Measurements from ENCODE around the gene S1PR3. TPM values are rescaled to one million over a fixed set of nuclear protein-coding genes. Genes with fewer than 3 reads are reported as not detected.

Gene S1PR3
- total and polyA plus RNA-seq, 5 donors from 2014 or later, result 0.08 TPM; not detected in 4

- Histone ChIP-seq H3K27me3 (ENCODE audit: control insufficient read depth, insufficient read depth, low read length) (peaks cover 2% of the 10 kb centered on the region), H3K27ac (ENCODE audit: insufficient read depth, low read length, poor library complexity, severe bottlenecking) (no peak overlapping the region), H3K36me3 (ENCODE audit: control insufficient read depth, insufficient read depth, low read length) (no peaks in the 10 kb centered on the region), H3K4me1 (ENCODE audit: control insufficient read depth, insufficient read depth, low read length, poor library complexity, severe bottlenecking) (no peaks in the 10 kb centered on the region), H3K9me3 (ENCODE audit: control insufficient read depth in 2 of 2, low read length in 2 of 2) (no peaks in the 10 kb centered on the region), H3K4me3 (ENCODE audit: low read depth, low read length) (no peak overlapping the region)
- no peak for DNase-seq
- Mint-ChIP-seq H3K4me1 (no peaks in the 10 kb centered on the region), H3K9me3 (peaks cover 0 to 1% (median 0%) of the 10 kb centered on the region in 7 donors), H3K27me3 (peaks cover 19% of the 10 kb centered on the region), H3K4me3 (no peak overlapping the region), H3K36me3 (no peaks in the 10 kb centered on the region), H3K27ac (no peak overlapping the region)
- no peak for ATAC-seq (ENCODE audit: low read depth in 2 of 2)
Measured at GRCh38 chr9:88959727-88960469, 31.4 kb upstream of the S1PR3 start.

DNA sequence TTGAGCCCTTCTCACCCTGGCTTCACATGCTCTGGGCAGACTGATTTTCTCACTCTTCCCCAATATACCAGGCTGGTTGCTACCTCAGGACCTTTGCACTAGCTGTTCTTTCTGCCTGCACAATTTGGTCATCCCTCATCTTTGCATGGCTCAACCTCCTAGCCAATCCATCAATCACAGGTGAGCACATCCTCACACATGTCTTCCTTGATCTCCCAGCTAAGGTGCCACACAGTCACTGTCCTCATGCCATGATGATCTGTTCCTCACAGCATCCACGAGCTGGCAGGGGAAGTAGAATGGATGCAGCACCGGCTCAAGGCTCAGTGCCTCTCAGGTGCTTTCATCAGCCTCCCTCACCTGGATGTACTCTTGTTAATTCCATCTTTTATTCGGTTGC, 30.6 kb upstream of the S1PR3 start:
- no peak overlapping the region for H3K4me3 Mint-ChIP-seq
- no peaks in the 10 kb centered on the region for H3K36me3 Mint-ChIP-seq
- no peaks in the 10 kb centered on the region for H3K4me1 Mint-ChIP-seq
- H3K36me3 ChIP-seq (ENCODE audit: control insufficient read depth, insufficient read depth, low read length), result no peaks in the 10 kb centered on the region
- no peak overlapping the region for H3K27ac ChIP-seq (ENCODE audit: insufficient read depth, low read length, poor library complexity, severe bottlenecking)
- peaks cover 0 to 1% (median 0%) of the 10 kb centered on the region in 7 donors for H3K9me3 Mint-ChIP-seq
- no peak overlapping the region for H3K27ac Mint-ChIP-seq
- H3K27me3 Mint-ChIP-seq, result peaks cover 14% of the 10 kb centered on the region
- H3K27me3 ChIP-seq (ENCODE audit: control insufficient read depth, insufficient read depth, low read length), result peaks cover 2% of the 10 kb centered on the region
- H3K4me3 ChIP-seq (ENCODE audit: low read depth, low read length), result no peak overlapping the region
- no peaks in the 10 kb centered on the region for H3K9me3 ChIP-seq (ENCODE audit: control insufficient read depth in 2 of 2, low read length in 2 of 2)
- no peak for ATAC-seq (ENCODE audit: low read depth in 2 of 2)
- no peaks in the 10 kb centered on the region for H3K4me1 ChIP-seq (ENCODE audit: control insufficient read depth, insufficient read depth, low read length, poor library complexity, severe bottlenecking)
- no peak for DNase-seq

GRCh38 chr9:88965473-88965872, 25.8 kb upstream of the S1PR3 start:
- Histone ChIP-seq H3K4me1 (ENCODE audit: control insufficient read depth, insufficient read depth, low read length, poor library complexity, severe bottlenecking) (no peaks in the 10 kb centered on the region), H3K36me3 (ENCODE audit: control insufficient read depth, insufficient read depth, low read length) (no peaks in the 10 kb centered on the region), H3K27ac (ENCODE audit: insufficient read depth, low read length, poor library complexity, severe bottlenecking) (no peak overlapping the region), H3K9me3 (ENCODE audit: control insufficient read depth in 2 of 2, low read length in 2 of 2) (no peaks in the 10 kb centered on the region), H3K4me3 (ENCODE audit: low read depth, low read length) (no peak overlapping the region), H3K27me3 (ENCODE audit: control insufficient read depth, insufficient read depth, low read length) (no peaks in the 10 kb centered on the region)
- Mint-ChIP-seq H3K4me1 (no peaks in the 10 kb centered on the region), H3K4me3 (no peak overlapping the region), H3K27ac (no peak overlapping the region), H3K36me3 (no peaks in the 10 kb centered on the region), H3K27me3 (no peaks in the 10 kb centered on the region), H3K9me3 (no peaks in the 10 kb centered on the region)
- ATAC-seq (ENCODE audit: low read depth in 2 of 2) (no peak), DNase-seq (no peak)

DNA sequence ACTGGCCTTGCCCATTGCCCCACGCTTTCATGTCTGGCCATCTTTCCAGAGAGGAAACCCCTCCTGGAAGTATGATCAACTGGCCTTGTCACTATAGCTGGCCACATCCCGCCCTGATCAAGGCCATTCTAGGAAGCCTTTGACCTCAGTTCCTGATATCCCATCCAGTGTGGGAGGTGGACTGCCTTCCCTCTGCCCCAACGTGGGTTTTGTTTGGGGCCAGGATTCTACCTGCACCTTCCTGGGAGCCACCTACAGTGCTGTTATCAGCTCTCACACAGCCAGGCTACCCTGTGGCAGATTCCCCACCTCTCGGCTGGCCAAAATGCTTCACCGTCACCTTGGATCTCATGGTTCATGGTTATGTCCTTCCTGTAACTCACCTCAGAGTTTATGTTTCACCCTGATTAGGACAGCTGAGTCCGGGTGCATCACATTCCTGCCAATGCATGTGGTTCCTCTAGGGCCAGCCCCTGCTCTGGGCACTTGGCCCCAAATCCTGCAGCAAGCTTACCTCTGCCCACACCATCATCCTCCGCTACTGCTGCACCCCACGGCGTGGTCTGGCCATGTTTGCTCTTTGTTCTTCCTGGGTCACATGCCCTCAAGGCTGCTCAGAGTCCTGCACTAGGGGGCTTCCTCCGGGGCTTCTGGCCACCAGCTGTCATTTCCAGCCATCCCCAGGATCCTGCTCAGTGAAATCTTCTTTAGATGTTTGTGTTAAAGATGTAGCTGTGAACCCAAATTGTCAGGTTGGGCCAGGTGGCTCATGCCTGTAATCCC, 24.2 kb upstream of the S1PR3 start:
- Histone ChIP-seq H3K4me3 (ENCODE audit: low read depth, low read length) (no peak overlapping the region), H3K27ac (ENCODE audit: insufficient read depth, low read length, poor library complexity, severe bottlenecking) (no peak overlapping the region), H3K9me3 (ENCODE audit: control insufficient read depth in 2 of 2, low read length in 2 of 2) (no peaks in the 10 kb centered on the region), H3K4me1 (ENCODE audit: control insufficient read depth, insufficient read depth, low read length, poor library complexity, severe bottlenecking) (no peaks in the 10 kb centered on the region), H3K27me3 (ENCODE audit: control insufficient read depth, insufficient read depth, low read length) (no peaks in the 10 kb centered on the region), H3K36me3 (ENCODE audit: control insufficient read depth, insufficient read depth, low read length) (no peaks in the 10 kb centered on the region)
- peaks cover 5% of the 10 kb centered on the region for H3K27me3 Mint-ChIP-seq
- H3K9me3 Mint-ChIP-seq, result peaks cover 0 to 1% (median 0%) of the 10 kb centered on the region in 7 donors
- no peak overlapping the region for H3K27ac Mint-ChIP-seq
- no peak for ATAC-seq (ENCODE audit: low read depth in 2 of 2)
- H3K4me1 Mint-ChIP-seq, result no peaks in the 10 kb centered on the region
- no peak overlapping the region for H3K4me3 Mint-ChIP-seq
- H3K36me3 Mint-ChIP-seq, result no peaks in the 10 kb centered on the region
- DNase-seq, result no peak

- Histone ChIP-seq H3K27ac (ENCODE audit: insufficient read depth, low read length, poor library complexity, severe bottlenecking) (no peak overlapping the region), H3K4me1 (ENCODE audit: control insufficient read depth, insufficient read depth, low read length, poor library complexity, severe bottlenecking) (no peaks in the 10 kb centered on the region), H3K36me3 (ENCODE audit: control insufficient read depth, insufficient read depth, low read length) (no peaks in the 10 kb centered on the region), H3K9me3 (ENCODE audit: control insufficient read depth in 2 of 2, low read length in 2 of 2) (no peaks in the 10 kb centered on the region), H3K4me3 (ENCODE audit: low read depth, low read length) (no peak overlapping the region), H3K27me3 (ENCODE audit: control insufficient read depth, insufficient read depth, low read length) (no peaks in the 10 kb centered on the region)
- Mint-ChIP-seq H3K27ac (no peak overlapping the region), H3K27me3 (peaks cover 5% of the 10 kb centered on the region), H3K36me3 (no peaks in the 10 kb centered on the region), H3K9me3 (peaks cover 0 to 1% (median 0%) of the 10 kb centered on the region in 7 donors), H3K4me3 (no peak overlapping the region), H3K4me1 (no peaks in the 10 kb centered on the region)
- ATAC-seq (ENCODE audit: low read depth in 2 of 2), result no peak
- DNase-seq, result no peak
Measured at GRCh38 chr9:88968799-88969198, 22.5 kb upstream of the S1PR3 start.

GRCh38 chr9:88969646-88970373, 21.5 kb upstream of the S1PR3 start:
- ATAC-seq (ENCODE audit: low read depth in 2 of 2), result no peak
- Mint-ChIP-seq H3K27me3 (peaks cover 5% of the 10 kb centered on the region), H3K9me3 (peaks cover 0 to 1% (median 0%) of the 10 kb centered on the region in 7 donors)

GRCh38 chr9:88971131-88971960, 19.9 kb upstream of the S1PR3 start:
- no peak overlapping the region for H3K27ac ChIP-seq (ENCODE audit: insufficient read depth, low read length, poor library complexity, severe bottlenecking)
- peaks cover 0 to 1% (median 0%) of the 10 kb centered on the region in 7 donors for H3K9me3 Mint-ChIP-seq
- H3K9me3 ChIP-seq (ENCODE audit: control insufficient read depth in 2 of 2, low read length in 2 of 2), result no peaks in the 10 kb centered on the region
- ATAC-seq (ENCODE audit: low read depth in 2 of 2) (no peak), DNase-seq (no peak)
- no peaks in the 10 kb centered on the region for H3K36me3 ChIP-seq (ENCODE audit: control insufficient read depth, insufficient read depth, low read length)
- H3K36me3 Mint-ChIP-seq, result no peaks in the 10 kb centered on the region
- peak overlapping the region in 1 of 3 donors; percentile 86 for H3K27ac Mint-ChIP-seq
- no peak overlapping the region for H3K4me3 ChIP-seq (ENCODE audit: low read depth, low read length)
- H3K4me1 ChIP-seq (ENCODE audit: control insufficient read depth, insufficient read depth, low read length, poor library complexity, severe bottlenecking), result no peaks in the 10 kb centered on the region
- peaks cover 5% of the 10 kb centered on the region for H3K27me3 Mint-ChIP-seq
- no peaks in the 10 kb centered on the region for H3K4me1 Mint-ChIP-seq
- no peaks in the 10 kb centered on the region for H3K27me3 ChIP-seq (ENCODE audit: control insufficient read depth, insufficient read depth, low read length)
- H3K4me3 Mint-ChIP-seq, result no peak overlapping the region

More at GRCh38 chr9:88969646-88970373, 21.5 kb upstream of the S1PR3 start:
- H3K9me3 ChIP-seq (ENCODE audit: control insufficient read depth in 2 of 2, low read length in 2 of 2), result no peaks in the 10 kb centered on the region
- no peaks in the 10 kb centered on the region for H3K36me3 Mint-ChIP-seq
- no peaks in the 10 kb centered on the region for H3K27me3 ChIP-seq (ENCODE audit: control insufficient read depth, insufficient read depth, low read length)
- H3K36me3 ChIP-seq (ENCODE audit: control insufficient read depth, insufficient read depth, low read length), result no peaks in the 10 kb centered on the region
- no peak for DNase-seq
- H3K27ac Mint-ChIP-seq, result no peak overlapping the region
- H3K4me3 Mint-ChIP-seq, result no peak overlapping the region
- no peak overlapping the region for H3K4me3 ChIP-seq (ENCODE audit: low read depth, low read length)
- H3K4me1 ChIP-seq (ENCODE audit: control insufficient read depth, insufficient read depth, low read length, poor library complexity, severe bottlenecking), result no peaks in the 10 kb centered on the region
- no peaks in the 10 kb centered on the region for H3K4me1 Mint-ChIP-seq
- no peak overlapping the region for H3K27ac ChIP-seq (ENCODE audit: insufficient read depth, low read length, poor library complexity, severe bottlenecking)
